Karpas-422 (cell line): ENCODE results near the gene SNX27. TPM values are rescaled to one million over a fixed set of nuclear protein-coding genes. Genes with fewer than 3 reads are reported as not detected.

Experiments used
- DNase-seq: peaks from one replicate; pipeline ENCODE4 v3.0.0-alpha.2; 2015
- H2AFZ ChIP-seq: fragments of 200-600 bp; sonication (generic); 2 replicates; pipeline ENCODE4 v1.6.1; 2014; ENCODE audit warnings: antibody characterized with exemption, low read length, mixed read lengths
- H3K27ac ChIP-seq: fragments of 200-600 bp; sonication (generic); 2 replicates; pipeline ENCODE4 v1.5.1; 2014; ENCODE audit warnings: mild to moderate bottlenecking, low read length, moderate library complexity
- H3K27me3 ChIP-seq: fragments of 200-600 bp; sonication (generic); 2 replicates; pipeline ENCODE4 v1.6.1; 2014; ENCODE audit warnings: low read length, mixed read lengths
- H3K36me3 ChIP-seq: fragments of 200-600 bp; sonication (generic); 2 replicates; pipeline ENCODE4 v1.6.1; 2014; ENCODE audit warnings: low read length, mixed read lengths; ENCODE audit not compliant: insufficient read depth
- H3K4me1 ChIP-seq: fragments of 200-600 bp; sonication (generic); 2 replicates; pipeline ENCODE4 v1.6.1; 2014; ENCODE audit warnings: mild to moderate bottlenecking, low read length, mixed read lengths
- H3K4me2 ChIP-seq: fragments of 200-600 bp; sonication (generic); 2 replicates; pipeline ENCODE4 v1.6.1; 2014; ENCODE audit warnings: low read length, low read depth, mild to moderate bottlenecking; ENCODE audit not compliant: poor library complexity, severe bottlenecking
- H3K4me3 ChIP-seq: fragments of 200-600 bp; sonication (generic); 2 replicates; pipeline ENCODE4 v1.5.1; 2014; ENCODE audit warnings: mild to moderate bottlenecking, antibody characterized with exemption, low read length, mixed read lengths
- H3K79me2 ChIP-seq: fragments of 200-600 bp; sonication (generic); 2 replicates; pipeline ENCODE4 v1.6.1; 2014; ENCODE audit warnings: mild to moderate bottlenecking, low read length, mixed read lengths
- H3K9ac ChIP-seq: fragments of 200-600 bp; sonication (generic); 2 replicates; pipeline ENCODE4 v1.6.0; 2014; ENCODE audit warnings: low read length
- H3K9me2 ChIP-seq: fragments of 200-600 bp; sonication (generic), shearing (Covaris generic); replicated peaks from 2 replicates; pipeline ENCODE4 v1.6.0; 2014; ENCODE audit warnings: mild to moderate bottlenecking, low read length, moderate library complexity; ENCODE audit not compliant: insufficient read depth
- H3K9me3 ChIP-seq: fragments of 300-700, 200-600 bp; sonication (generic); 2 replicates; pipeline ENCODE4 v1.6.1; 2014; ENCODE audit warnings: low read length, mixed read lengths
- H4K20me1 ChIP-seq: fragments of 200-600 bp; sonication (generic); 2 replicates; pipeline ENCODE4 v1.6.1; 2014; ENCODE audit warnings: mild to moderate bottlenecking, antibody characterized with exemption, low read length, low read depth; ENCODE audit not compliant: insufficient read depth
- small RNA-seq: library from RNA; depleted of rRNA; stranded (forward); fragments of <200 nt; gene quantifications from one replicate; pipeline ENCODE3, GENCODE V24; 2014
- total RNA-seq: library from RNA; depleted of rRNA; stranded (reverse); fragments of >200 nt; shearing (Covaris generic); gene quantifications from 2 replicates; pipeline ENCODE4 v1.2.3, GENCODE V29; 2014; ENCODE audit warnings: low replicate concordance; rRNA removed

Gene SNX27
- total RNA-seq, 1 experiment from 2014 or later = 40.4 TPM

DNA sequence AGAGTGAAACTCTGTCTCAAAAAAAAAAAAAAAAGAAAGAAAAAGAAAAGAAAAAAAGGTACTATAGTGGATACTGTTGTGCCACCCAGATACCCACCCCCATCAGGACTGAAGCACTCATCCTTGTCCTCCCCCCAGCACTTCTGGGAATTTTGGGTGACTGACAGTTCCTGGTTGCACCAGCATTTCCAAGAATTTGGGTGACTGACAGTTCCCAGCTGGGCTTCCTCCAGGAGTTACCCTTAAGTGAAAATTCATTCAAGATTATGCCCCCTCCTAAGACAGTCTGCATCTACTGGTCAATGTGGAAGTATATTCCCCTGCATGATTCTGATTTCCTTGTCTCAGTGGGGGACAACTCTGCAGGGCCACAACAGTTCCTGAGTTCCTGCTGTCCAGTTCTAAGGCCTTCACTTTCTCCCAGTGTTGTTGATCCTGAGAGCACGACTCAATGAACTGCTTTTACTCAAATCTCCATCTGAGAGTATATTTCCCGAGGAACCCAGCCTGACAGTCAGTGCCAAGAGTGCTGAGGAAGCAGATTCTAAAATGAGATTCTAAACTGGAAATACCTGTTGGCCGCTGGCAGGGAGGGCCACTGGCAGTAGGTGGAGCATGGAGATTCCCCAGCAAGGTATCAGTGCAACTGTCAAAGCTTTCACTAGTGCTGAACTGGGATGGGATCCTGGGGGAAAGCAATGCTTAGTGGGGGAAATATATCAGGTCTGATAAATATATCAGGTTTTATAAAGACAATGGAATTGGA, 127.9 kb downstream of the SNX27 start:
- no peak overlapping the region for H3K4me3 ChIP-seq
- H3K9me2 ChIP-seq = no peaks in the 10 kb centered on the region
- H3K9me3 ChIP-seq = peaks cover 7% of the 10 kb centered on the region
- no peak overlapping the region for H3K4me2 ChIP-seq
- no peaks in the 10 kb centered on the region for H3K36me3 ChIP-seq
- no peak for DNase-seq
- H3K4me1 ChIP-seq = no peaks in the 10 kb centered on the region
- H3K27me3 ChIP-seq = no peaks in the 10 kb centered on the region
- no peaks in the 10 kb centered on the region for H3K79me2 ChIP-seq
- no peaks in the 10 kb centered on the region for H4K20me1 ChIP-seq
- no peak overlapping the region for H2AFZ ChIP-seq
- H3K27ac ChIP-seq = no peak overlapping the region
- no peak overlapping the region for H3K9ac ChIP-seq

DNA sequence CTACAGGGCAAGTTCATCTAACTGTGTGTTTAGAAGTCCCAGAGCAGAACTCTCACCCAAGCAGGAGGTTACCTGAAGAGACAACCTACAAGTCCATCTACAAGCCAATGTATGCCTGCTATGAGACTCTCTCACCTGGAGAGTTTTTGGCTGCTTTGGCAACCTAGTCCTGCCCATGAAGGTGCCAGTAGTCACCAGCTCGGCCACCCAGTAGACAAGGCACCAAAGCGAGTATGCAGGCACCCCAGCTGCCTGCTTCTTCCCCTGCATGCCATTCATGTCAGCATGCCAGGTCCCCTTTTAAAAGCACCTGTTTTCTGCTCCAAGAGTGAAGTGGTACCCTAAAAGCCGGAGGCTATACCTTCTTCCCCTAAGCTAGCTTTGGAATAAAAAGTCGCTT, 129.7 kb downstream of the SNX27 start:
- Histone ChIP-seq H3K79me2 (no peaks in the 10 kb centered on the region), H3K9ac (no peak overlapping the region), H3K9me3 (peaks cover 7% of the 10 kb centered on the region), H3K36me3 (no peaks in the 10 kb centered on the region), H3K4me3 (no peak overlapping the region), H3K27me3 (no peaks in the 10 kb centered on the region), H3K27ac (no peak overlapping the region), H2AFZ (no peak overlapping the region), H3K9me2 (no peaks in the 10 kb centered on the region), H3K4me1 (no peaks in the 10 kb centered on the region), H4K20me1 (no peaks in the 10 kb centered on the region), H3K4me2 (no peak overlapping the region)
- no peak for DNase-seq

Small RNA genes lying within 50 kb of the gene (small RNA-seq; reads per million reads assigned to genes)
- gene RNU6-1062P (0.20 reads per million), gene RNU6-662P (not detected)

Other genes starting within 250 kb of the SNX27 start
- not detected in 2 replicates for gene SELENBP1, start 239.3 kb upstream of the SNX27 start, total RNA-seq
- 346 and 381 TPM in 2 replicates for gene PSMB4, start 212.5 kb upstream of the SNX27 start, total RNA-seq
- 54.1 and 78.7 TPM in 2 replicates for gene POGZ, start 152.6 kb upstream of the SNX27 start, total RNA-seq
- gene CGN, start 100.7 kb upstream of the SNX27 start, total RNA-seq = 0.22 TPM in 1 of 2 replicates, not detected in the other
- gene TUFT1, start 71.7 kb upstream of the SNX27 start, total RNA-seq = not detected in 2 replicates
- not detected in 2 replicates for gene CELF3, start 104.8 kb downstream of the SNX27 start, total RNA-seq
- not detected in 2 replicates for gene RIIAD1, start 109.5 kb downstream of the SNX27 start, total RNA-seq
- gene MRPL9, start 151.4 kb downstream of the SNX27 start, total RNA-seq = 76.8 and 147 TPM in 2 replicates
- gene TDRKH, start 178.4 kb downstream of the SNX27 start, total RNA-seq = 5.6 and 5.9 TPM in 2 replicates
- gene LINGO4, start 193.4 kb downstream of the SNX27 start, total RNA-seq = 0.07 TPM in 1 of 2 replicates, not detected in the other
- not detected in 2 replicates for gene RORC, start 219.8 kb downstream of the SNX27 start, total RNA-seq
- not detected in 2 replicates for gene C2CD4D, start 227.8 kb downstream of the SNX27 start, total RNA-seq
- gene THEM5, start 241.7 kb downstream of the SNX27 start, total RNA-seq = not detected in 2 replicates